Activated B cell treated with CpG ODN at 0.5 μM for 24 hours (primary cell): ENCODE results near the gene C5orf22. TPM values are rescaled to one million over a fixed set of nuclear protein-coding genes. Genes with fewer than 3 reads are reported as not detected.
A peak's percentile ranks its signal among the peaks of the same experiment; 100 is the strongest.

Experiments
- ATAC-seq: fragments of 200-7000 bp; cut with Tn5 transposase; one replicate; pipeline ENCODE4 v1.10.0; 2021; ENCODE audit warnings: low read depth, mild to moderate bottlenecking, moderate library complexity
- CTCF ChIA-PET: fragments of 350-600 bp; sonication (Branson Sonifier 250); formaldehyde crosslinking; loops from one replicate; lab custom pipeline; 2021; ENCODE audit warnings: antibody characterized with exemption; lab: Charles Lee
- POLR2A ChIA-PET: fragments of 350-600 bp; sonication (Branson Sonifier 250); formaldehyde crosslinking; loops from one replicate; lab custom pipeline; 2021; ENCODE audit warnings: antibody characterized with exemption; lab: Charles Lee
- DNase-seq: peaks from one replicate; pipeline ENCODE4 v3.0.0; 2022
- H3K27ac Mint-ChIP-seq: one replicate; pipeline ENCODE4 v1.8.0; 2020; ENCODE audit warnings: mixed read lengths
- H3K27me3 Mint-ChIP-seq: one replicate; pipeline ENCODE4 v1.8.0; 2021; ENCODE audit warnings: mixed read lengths
- H3K36me3 Mint-ChIP-seq: one replicate; pipeline ENCODE4 v1.8.0; 2021; ENCODE audit warnings: low read depth, mixed read lengths
- H3K4me1 Mint-ChIP-seq: one replicate; pipeline ENCODE4 v1.8.0; 2021; ENCODE audit warnings: mixed read lengths
- H3K4me3 Mint-ChIP-seq: one replicate; pipeline ENCODE4 v1.8.0; 2020; ENCODE audit warnings: mild to moderate bottlenecking, mixed read lengths
- H3K9me3 Mint-ChIP-seq: one replicate; pipeline ENCODE4 v1.8.0; 2020; ENCODE audit warnings: mixed read lengths
- CTCF ChIP-seq: fragments of 200-600 bp; IDR thresholded peaks from one replicate; pipeline ENCODE4 v1.8.0; 2022; ENCODE audit warnings: antibody characterized with exemption, mild to moderate bottlenecking
- intact Hi-C: fragments of 100-400 bp; cut with micrococcal nuclease; formaldehyde crosslinking; loops from one replicate; pipeline ENCODE4 v1.15.1; 2024
- total RNA-seq: library from RNA; stranded (reverse); gene quantifications from 2 replicates; pipeline ENCODE4 v1.2.3, GENCODE V29; 2022

Gene C5orf22
- total RNA-seq, 1 donor from 2014 or later = 27.0 TPM

DNA sequence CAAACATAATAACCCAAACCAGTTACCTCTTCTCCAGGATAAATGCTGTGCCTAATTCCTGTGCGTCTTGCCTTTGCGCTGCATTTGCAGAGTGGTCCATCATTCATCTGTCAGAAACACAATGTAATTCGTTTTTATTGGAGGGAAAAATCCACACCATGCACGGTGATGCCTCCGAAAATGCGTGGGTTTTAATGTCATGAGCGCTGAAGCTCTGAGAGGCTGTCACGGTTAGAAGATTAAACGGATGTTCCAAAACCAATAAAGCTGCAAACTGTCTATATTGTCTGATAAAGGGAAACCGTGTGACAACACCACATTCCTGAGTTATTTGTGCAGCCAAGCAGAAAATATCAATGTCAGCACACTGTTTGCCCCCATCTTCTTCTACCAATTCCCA, 27.6 kb upstream of the C5orf22 start:
- no peaks in the 10 kb centered on the region for H3K27me3 Mint-ChIP-seq

GRCh38 chr5:31511305-31511704, 20.8 kb upstream of the C5orf22 start:
- no peaks in the 10 kb centered on the region for H3K4me1 Mint-ChIP-seq
- DNase-seq = no peak
- no peak for ATAC-seq
- intact Hi-C loops = no loop called here
- H3K27ac Mint-ChIP-seq = no peak overlapping the region
- CTCF ChIA-PET = no interaction called here
- TF ChIP-seq CTCF = no peak
- H3K36me3 Mint-ChIP-seq = peaks cover 81% of the 10 kb centered on the region
- no peaks in the 10 kb centered on the region for H3K9me3 Mint-ChIP-seq
- H3K4me3 Mint-ChIP-seq = no peak overlapping the region
- no peaks in the 10 kb centered on the region for H3K27me3 Mint-ChIP-seq
- POLR2A ChIA-PET = no interaction called here

More for the DNA sequence above, 27.6 kb upstream of the C5orf22 start:
- H3K36me3 Mint-ChIP-seq = peaks cover 84% of the 10 kb centered on the region
- no peak for TF ChIP-seq CTCF
- H3K9me3 Mint-ChIP-seq = no peaks in the 10 kb centered on the region
- intact Hi-C loops = no loop called here
- no peak overlapping the region for H3K4me3 Mint-ChIP-seq
- CTCF ChIA-PET = no interaction called here
- POLR2A ChIA-PET = no interaction called here
- H3K4me1 Mint-ChIP-seq = no peaks in the 10 kb centered on the region
- DNase-seq = no peak
- no peak for ATAC-seq
- H3K27ac Mint-ChIP-seq = no peak overlapping the region

DNA sequence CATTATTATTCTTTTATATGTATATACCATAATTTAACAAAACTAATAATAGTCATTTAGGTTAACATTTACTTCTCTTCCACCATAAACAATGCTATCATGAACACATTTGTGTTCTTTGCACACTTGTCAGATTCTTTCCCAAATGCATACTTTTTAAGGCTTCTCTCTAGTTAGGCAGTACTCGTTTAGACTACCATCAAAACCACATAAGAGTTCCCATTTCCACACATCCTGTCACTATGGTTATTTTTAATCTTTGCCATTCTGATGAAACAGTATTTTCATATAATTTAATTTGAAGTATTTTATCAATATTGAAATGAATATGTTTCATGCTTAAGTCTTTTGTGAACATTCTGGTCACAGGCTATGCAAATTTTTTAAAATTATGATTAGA, 15.3 kb upstream of the C5orf22 start:
- no peak overlapping the region for H3K4me3 Mint-ChIP-seq
- no peak for TF ChIP-seq CTCF
- no peak for DNase-seq

GRCh38 chr5:31523041-31523440, 9.1 kb upstream of the C5orf22 start:
- no peak overlapping the region for H3K27ac Mint-ChIP-seq
- H3K36me3 Mint-ChIP-seq = peaks cover 77% of the 10 kb centered on the region
- intact Hi-C loops = no loop called here
- DNase-seq (no peak), ATAC-seq (no peak)
- TF ChIP-seq CTCF = no peak
- no peak overlapping the region for H3K4me3 Mint-ChIP-seq
- POLR2A ChIA-PET = no interaction called here
- H3K9me3 Mint-ChIP-seq = no peaks in the 10 kb centered on the region
- no peaks in the 10 kb centered on the region for H3K27me3 Mint-ChIP-seq
- CTCF ChIA-PET = no interaction called here
- peaks cover 3% of the 10 kb centered on the region for H3K4me1 Mint-ChIP-seq

More for the DNA sequence above, 15.3 kb upstream of the C5orf22 start:
- H3K4me1 Mint-ChIP-seq = no peaks in the 10 kb centered on the region
- no peak overlapping the region for H3K27ac Mint-ChIP-seq
- no peak for ATAC-seq
- ChIA-PET CTCF (no interaction called here), POLR2A (no interaction called here)
- no peaks in the 10 kb centered on the region for H3K9me3 Mint-ChIP-seq
- H3K27me3 Mint-ChIP-seq = no peaks in the 10 kb centered on the region
- intact Hi-C loops = no loop called here
- H3K36me3 Mint-ChIP-seq = peaks cover 66% of the 10 kb centered on the region

DNA sequence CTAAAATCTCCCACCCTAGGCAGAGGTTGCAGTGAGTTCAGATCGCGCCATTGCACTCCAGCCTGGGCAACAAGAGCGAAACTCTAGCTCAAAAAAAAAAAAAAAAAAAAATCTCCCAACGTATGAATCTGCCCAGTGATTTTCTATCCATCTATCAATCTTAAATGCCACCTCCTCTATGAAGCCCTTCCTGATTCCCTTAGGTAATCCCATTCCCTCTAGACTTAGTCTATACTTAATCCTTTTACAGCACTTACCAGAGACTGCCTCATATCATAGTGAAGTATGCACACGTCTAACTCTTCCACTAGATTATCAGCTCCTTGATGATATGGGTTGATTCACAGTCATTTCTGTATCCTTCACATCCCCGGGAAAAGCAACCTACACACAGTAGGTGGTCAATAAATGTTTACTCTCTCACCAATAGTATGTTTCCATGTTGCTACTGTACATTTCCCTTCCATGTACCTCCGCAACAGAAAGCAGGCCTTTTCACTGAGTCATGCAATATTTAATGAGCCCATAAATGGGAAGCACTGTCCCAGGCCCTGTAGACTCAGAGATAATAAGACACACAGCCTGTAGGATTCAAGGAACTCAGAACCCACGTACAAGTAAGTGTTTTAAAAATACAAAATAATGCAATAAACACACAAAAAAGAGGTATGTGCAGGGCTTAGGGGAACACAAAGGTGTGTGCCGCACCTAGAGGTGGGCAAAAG, 1.4 kb upstream of the C5orf22 start:
- peaks cover 70% of the 10 kb centered on the region for H3K36me3 Mint-ChIP-seq
- peaks cover 43% of the 10 kb centered on the region for H3K4me1 Mint-ChIP-seq
- no peak for DNase-seq
- H3K9me3 Mint-ChIP-seq = no peaks in the 10 kb centered on the region
- peak overlapping the region; percentile 99 for H3K4me3 Mint-ChIP-seq
- H3K27me3 Mint-ChIP-seq = no peaks in the 10 kb centered on the region
- ATAC-seq = no peak
- TF ChIP-seq CTCF = no peak
- ChIA-PET POLR2A (interaction anchor here (1.1 to 1.9 kb wide), 2 partner anchors 9 to 12 kb away, joined by 4 read pairs; no protein-coding TSS in a partner anchor), CTCF (interaction anchor here (1.0 kb wide), 1 partner anchor 23 kb away, joined by 3 read pairs; no protein-coding TSS in a partner anchor)
- no peak overlapping the region for H3K27ac Mint-ChIP-seq
- intact Hi-C loops = loop anchor here (5.0 kb wide), 3 partner anchors 107 to 1912 kb away; partner anchors contain the start of genes PDZD2, SUB1 and TARS1
